ENCODE results near the gene COL18A1.

- no peak for TF ChIP-seq CTCF (IDR thresholded peaks at IDR 0.05)
- no peak for TF ChIP-seq REST (IDR thresholded peaks at IDR 0.05; ENCODE audit: insufficient read depth in 1 of 2, low read depth in 2 of 2, low read length in 1 of 2)
- TF ChIP-seq TCF7L2 (IDR thresholded peaks at IDR 0.05; ENCODE audit: low read depth, low read length) = no peak
These were observed 141.9 kb downstream of the COL18A1 start for GRCh38 chr21:45546636-45547544.

Measured in Panc1 (cell line).